T47D (cell line): ENCODE results near the gene ZPLD1.
A peak's percentile ranks its signal among the peaks of the same experiment; 100 is the strongest.

Experiments
- DNase-seq, 2 experiments: peaks; one replicate each; pipeline versions ENCODE4 v3.0.0 to v3.0.0-alpha.2; 2011 to 2012; ENCODE audit warnings: low read depth in 1 of 2, low spot score in 1 of 2
- JUND ChIP-seq: IDR thresholded peaks from 2 replicates; pipeline ENCODE4 v1.6.1; 2012; ENCODE audit warnings: low read depth
- in situ Hi-C: cut with HindIII; loops from 2 replicates; pipeline ENCODE4 v1.10.0; 2016; ENCODE audit warnings: low sequenced_read_pairs, low pct_unique_long_range_greater_than_20kb

Gene ZPLD1

DNA sequence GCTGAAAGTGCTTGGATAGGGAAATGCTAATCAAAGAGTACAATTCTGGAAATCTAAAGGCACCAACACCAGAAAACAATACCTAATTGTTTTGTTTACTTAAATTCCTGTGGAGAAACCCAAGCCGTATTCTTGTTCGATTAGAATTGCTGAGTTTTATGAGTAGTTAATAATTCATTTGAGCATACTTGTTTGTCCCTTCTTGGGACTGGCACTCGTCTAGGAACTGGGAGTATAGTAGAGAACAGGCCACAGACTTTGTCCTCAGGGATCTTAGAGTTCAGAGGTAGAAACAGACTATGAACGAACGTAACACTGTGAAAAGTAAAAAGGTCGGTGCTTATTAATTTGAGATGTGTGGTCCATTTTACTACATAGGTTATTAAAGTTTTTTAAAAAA is 39.4 kb downstream of the ZPLD1 start:
- in situ Hi-C loops: no loop called here
- TF ChIP-seq JUND: no peak
- no peak for DNase-seq

DNA sequence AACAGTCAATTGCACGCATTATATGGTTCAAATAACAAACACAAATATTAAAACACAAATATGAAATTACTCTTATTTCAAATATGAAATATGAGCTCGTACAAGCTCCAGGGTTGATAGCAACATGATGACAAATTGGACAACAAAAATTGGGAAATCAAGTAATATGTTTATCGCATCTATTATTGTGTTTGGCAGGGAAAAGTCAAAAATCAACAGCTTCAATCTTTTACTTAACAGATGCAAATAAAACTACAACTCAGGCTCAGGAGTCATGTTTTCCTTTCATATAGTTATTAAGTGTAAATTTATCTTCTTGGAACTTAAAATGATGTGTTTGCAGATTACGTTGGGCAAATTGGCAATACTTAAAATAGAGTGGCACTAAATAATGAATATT is 41.4 kb downstream of the ZPLD1 start:
- 0 out of 2 replicates have a peak, but pooled peaks have one; percentile 25 for TF ChIP-seq JUND
- in situ Hi-C loops: no loop called here

DNA sequence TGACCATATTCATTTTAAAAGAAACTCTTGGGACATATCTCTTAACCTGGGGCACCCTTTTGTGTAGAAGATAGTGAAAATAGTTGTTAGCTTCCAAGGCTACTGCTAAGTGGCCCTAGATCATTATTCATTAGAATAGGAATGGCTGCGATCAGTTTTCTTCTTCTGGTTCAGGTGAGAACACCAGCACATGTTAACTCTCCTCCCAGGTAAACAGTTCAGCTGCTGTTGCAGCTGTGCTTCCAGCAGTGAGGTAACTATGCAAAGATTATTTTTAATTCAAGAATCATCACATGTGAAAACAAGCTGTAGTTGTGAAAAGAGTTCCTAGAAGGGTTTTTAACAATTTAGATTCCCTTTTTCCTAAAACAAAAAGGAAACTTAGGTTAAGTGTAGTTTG is 43.3 kb downstream of the ZPLD1 start:
- in situ Hi-C loops: no loop called here
- no peak for TF ChIP-seq JUND
- no peak for DNase-seq

More for the DNA sequence above, 41.4 kb downstream of the ZPLD1 start:
- peak in 1 of 2 experiments; percentile 10 for DNase-seq

DNA sequence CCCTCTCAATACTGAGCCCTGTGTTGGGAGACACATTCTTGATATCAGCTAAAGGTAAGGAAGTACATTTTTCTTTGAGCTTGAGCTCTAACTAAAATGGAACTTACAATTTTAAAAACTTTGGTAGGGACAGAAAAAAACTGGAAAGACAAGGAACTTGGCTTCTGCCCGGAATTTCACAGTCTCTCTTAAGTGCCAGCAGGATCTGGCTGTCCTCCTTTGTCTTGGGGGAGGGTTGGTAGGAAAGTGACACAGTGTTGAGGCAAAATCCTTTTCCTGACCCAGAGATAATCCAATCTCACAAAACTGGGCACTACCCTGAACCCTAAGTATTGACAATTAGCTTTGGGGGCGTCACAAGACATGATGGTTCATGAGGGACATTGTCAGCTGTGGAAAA is 45.3 kb downstream of the ZPLD1 start:
- peak in 1 of 2 experiments; percentile 22 for DNase-seq
- TF ChIP-seq JUND: no peak
- in situ Hi-C loops: no loop called here

DNA sequence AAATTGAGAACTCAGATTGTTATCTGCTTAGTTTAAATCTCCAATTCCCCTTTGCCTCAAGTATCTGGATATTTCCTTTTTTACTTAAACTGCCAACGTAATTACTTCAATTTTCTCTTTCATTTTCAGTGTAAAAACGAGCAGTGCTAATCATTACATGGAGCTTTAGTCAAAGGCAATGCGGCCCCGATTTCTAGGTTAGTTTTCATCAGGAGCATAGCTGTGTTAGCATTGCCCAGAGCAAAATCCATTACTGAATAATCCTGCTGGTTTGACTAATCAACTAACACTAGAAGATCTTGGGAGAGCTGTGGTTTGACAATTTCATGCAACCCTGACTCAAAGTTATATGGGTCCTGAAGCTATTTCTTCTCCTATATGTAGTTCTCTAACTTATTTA is 46.2 kb downstream of the ZPLD1 start:
- in situ Hi-C loops: no loop called here
- no peak for DNase-seq
- no peak for TF ChIP-seq JUND

DNA sequence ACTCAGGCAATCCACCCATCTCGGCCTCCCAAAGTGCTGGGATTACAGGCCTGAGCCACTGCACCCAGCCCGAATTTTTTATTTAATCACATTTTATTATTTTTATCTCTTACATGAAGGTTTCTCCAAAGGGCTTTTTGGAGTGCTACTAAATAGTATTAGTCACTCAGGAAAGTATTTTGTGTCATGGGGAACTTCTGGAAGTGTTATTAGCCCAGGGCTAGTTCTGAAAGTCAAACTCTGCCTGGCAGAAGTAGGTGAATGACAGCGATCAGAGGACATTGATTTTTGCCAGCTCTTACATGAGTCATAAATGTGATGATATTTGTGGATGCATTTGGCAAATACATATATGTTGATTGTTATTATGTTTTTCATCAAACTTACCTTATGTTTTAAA is 48.7 kb downstream of the ZPLD1 start:
- no peak for TF ChIP-seq JUND
- in situ Hi-C loops: no loop called here
- DNase-seq: no peak

DNA sequence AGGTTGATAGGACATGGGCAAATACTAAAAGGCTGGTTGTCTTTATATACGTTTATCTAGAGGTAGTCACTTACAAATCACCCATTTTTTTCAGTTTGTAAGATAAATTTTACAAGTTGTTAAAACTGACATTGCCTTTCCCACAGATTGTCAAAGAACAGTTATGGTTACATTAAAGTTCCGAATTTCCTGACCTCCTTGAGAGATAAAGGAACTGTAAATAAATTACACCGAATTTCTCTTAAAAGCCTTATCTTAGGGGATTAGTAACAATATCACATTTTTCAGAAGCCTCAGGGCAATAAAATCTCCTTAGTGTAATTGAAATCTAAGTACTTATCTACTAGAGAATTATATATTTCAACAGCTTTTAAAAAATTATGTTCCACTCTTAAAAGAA is 49.5 kb downstream of the ZPLD1 start:
- no peak for DNase-seq
- no peak for TF ChIP-seq JUND

DNA sequence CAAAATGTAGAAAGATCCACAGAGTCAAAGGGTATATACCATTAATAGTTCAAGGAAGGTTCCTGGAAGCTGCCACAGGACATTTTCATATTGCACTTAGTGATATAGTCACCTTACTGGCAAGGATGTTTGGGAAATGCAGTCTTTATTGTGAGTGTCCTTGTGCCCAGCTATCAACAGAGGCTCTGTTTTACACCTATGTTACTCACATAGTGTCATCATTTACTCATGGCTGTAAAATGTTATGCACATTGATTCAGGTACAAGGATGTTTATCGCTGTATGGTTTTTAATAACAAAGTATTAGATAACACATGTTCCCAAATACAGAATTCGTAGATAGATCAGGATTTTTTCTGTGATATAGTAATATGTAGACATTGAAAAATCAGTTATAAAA is 50.9 kb downstream of the ZPLD1 start:
- in situ Hi-C loops: no loop called here
- TF ChIP-seq JUND: no peak
- DNase-seq: no peak

More for the DNA sequence above, 49.5 kb downstream of the ZPLD1 start:
- in situ Hi-C loops: no loop called here

DNA sequence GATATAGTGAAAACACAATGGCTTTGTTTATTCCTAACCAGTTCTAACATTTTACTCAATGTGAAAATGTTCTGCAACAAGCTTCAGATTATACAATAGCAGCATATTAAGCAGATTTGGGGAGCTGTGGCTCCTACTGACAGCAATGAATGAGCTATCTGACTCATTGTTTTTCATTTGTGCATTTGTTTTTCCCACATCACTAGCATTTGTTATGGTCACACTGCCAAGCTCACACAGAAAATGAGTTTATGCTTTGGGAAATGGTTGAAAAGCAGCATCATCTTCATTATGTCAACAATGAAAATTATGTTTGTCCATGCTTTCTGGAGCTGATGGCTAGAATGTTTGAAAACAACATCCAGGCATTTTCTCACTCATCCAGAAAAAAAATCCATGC is 53.5 kb downstream of the ZPLD1 start:
- no peak for DNase-seq
- in situ Hi-C loops: no loop called here
- no peak for TF ChIP-seq JUND

DNA sequence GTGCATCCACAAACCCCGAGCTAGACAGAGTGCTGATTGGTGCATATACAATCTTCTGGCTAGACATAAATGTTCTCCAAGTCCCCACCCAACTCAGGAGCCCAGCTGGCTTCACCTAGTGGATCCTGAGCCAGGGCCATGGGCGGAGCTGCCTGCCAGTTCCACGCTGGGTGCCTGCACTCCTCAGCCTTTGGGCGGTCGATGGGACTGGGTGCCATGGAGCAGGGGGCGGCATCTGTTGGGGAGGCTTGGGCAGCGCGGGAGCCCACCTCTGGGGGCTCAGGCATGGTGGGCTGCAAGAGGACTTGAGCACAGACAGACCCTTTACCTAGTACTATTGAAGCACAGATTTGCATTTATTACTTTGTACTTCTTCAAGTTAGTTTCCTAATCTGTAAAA is 57.5 kb downstream of the ZPLD1 start:
- in situ Hi-C loops: no loop called here
- DNase-seq: no peak

DNA sequence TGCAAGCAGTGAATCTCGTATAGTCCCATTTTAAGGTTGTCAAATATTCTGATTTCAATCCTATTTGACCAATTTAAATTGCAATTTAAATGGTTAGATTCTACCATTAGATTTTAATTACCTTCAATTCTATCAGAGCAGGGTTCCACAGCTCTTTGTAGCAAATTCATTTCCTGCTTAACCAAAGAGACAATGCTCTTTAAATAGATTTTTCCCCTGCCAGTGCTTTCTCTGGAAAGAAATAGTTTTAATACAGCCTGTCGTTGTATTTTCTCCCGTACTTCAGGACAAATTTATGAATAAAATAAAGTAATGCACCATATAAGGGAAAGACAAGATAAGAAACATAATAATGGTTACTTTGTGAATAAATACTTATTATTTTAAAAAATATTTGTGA is 62.8 kb downstream of the ZPLD1 start:
- in situ Hi-C loops: no loop called here
- no peak for TF ChIP-seq JUND
- no peak for DNase-seq

More for the DNA sequence above, 57.5 kb downstream of the ZPLD1 start:
- no peak for TF ChIP-seq JUND

DNA sequence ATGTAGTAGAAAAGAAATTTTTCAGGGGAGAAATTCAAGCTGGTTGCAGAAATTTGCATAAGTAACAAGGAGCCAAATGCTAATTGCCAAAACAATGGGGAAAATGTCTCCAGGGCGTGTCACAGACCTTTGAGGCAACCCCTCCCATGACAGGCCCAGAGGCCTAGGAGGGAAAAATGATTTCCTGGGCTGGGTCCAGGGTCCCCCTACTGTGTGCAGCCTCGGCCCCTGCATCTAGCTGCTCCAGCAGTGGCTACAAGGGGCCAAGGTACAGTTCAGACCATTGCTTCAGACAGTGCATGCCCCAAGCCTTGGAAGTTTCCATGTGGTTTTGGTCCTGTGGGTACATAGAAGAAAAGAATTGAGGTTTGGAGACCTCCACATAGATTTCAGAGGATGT is 70.7 kb downstream of the ZPLD1 start:
- no peak for DNase-seq
- in situ Hi-C loops: no loop called here
- TF ChIP-seq JUND: no peak

DNA sequence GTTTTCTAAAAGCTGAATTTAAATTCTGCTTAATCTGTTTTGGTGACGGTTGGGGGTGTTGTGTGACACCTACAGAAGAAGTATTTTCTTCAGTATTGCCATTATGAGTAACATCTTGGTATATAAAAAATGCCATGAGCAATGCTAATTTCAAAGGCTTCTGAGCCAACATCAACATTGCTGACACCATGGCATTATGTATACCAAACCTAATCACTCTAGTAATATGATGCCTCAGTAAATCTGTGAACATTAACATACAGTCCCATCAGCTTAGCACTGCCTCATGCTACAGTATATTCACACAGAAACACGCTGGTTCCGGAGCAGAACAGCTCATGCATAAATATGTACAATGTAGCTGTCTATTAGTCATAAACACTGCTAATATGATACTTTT is 75.8 kb downstream of the ZPLD1 start:
- DNase-seq: no peak
- TF ChIP-seq JUND: no peak
- in situ Hi-C loops: no loop called here

DNA sequence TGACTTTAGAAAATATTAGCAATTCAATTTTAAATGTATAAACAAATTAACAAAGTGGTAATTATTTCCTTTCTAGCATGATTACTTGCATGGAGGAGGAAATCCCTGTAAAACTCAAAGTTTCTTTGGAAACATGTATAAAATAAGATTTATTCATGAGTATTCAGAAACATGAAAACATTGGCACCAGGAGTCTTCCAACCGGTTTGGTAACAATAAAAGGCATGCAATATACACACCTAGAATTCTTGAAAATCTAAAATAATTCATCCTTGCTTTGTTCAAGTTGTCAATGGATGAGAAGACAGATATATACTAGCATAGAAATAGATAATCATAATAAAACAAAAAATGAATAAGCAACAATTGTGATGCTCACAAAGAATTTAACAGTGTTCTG is 76.4 kb downstream of the ZPLD1 start:
- in situ Hi-C loops: no loop called here
- no peak for TF ChIP-seq JUND
- DNase-seq: peak in 1 of 2 experiments; percentile 38
